UCSD-AML1 (cell line): ENCODE data around the gene CCDC88C.
A peak's percentile ranks its signal among the peaks of the same experiment; 100 is the strongest.

Source experiments
- DNase-seq: peaks from one replicate; lab custom pipeline; 2025; ENCODE audit not compliant: unreplicated experiment; lab: John Stamatoyannopoulos, UW

The CCDC88C gene

GRCh38 chr14:91310606-91311283, 106.9 kb downstream of the CCDC88C start:
- no peak for DNase-seq

GRCh38 chr14:91309756-91310280, 107.8 kb downstream of the CCDC88C start:
- DNase-seq, result no peak

- no peak for DNase-seq
Observed at GRCh38 chr14:91308337-91308736, 109.3 kb downstream of the CCDC88C start.

- DNase-seq, result no peak
Observed at GRCh38 chr14:91307652-91308051, 110.0 kb downstream of the CCDC88C start.

GRCh38 chr14:91307046-91307445, 110.6 kb downstream of the CCDC88C start:
- no peak for DNase-seq

- DNase-seq, result no peak
Observed at GRCh38 chr14:91306547-91306946, 111.1 kb downstream of the CCDC88C start.

GRCh38 chr14:91305650-91306431, 111.8 kb downstream of the CCDC88C start:
- DNase-seq, result no peak

GRCh38 chr14:91303924-91304229, 113.7 kb downstream of the CCDC88C start:
- DNase-seq, result no peak

GRCh38 chr14:91303091-91303923, 114.3 kb downstream of the CCDC88C start:
- DNase-seq, result peak; percentile 64

- DNase-seq, result no peak
Observed at GRCh38 chr14:91302391-91302790, 115.2 kb downstream of the CCDC88C start.

GRCh38 chr14:91300957-91301356, 116.7 kb downstream of the CCDC88C start:
- DNase-seq, result no peak

- DNase-seq, result no peak
Observed at GRCh38 chr14:91300283-91300895, 117.2 kb downstream of the CCDC88C start.

GRCh38 chr14:91299121-91300115, 118.2 kb downstream of the CCDC88C start:
- no peak for DNase-seq

- DNase-seq, result no peak
Observed at GRCh38 chr14:91298576-91298975, 119.0 kb downstream of the CCDC88C start.

- no peak for DNase-seq
Observed at GRCh38 chr14:91297081-91297711, 120.4 kb downstream of the CCDC88C start.

GRCh38 chr14:91295851-91296796, 121.5 kb downstream of the CCDC88C start:
- no peak for DNase-seq

- no peak for DNase-seq
Observed at GRCh38 chr14:91295276-91295845, 122.3 kb downstream of the CCDC88C start.

GRCh38 chr14:91294153-91294552, 123.5 kb downstream of the CCDC88C start:
- no peak for DNase-seq
